Activated naive CD8-positive, alpha-beta T cell treated with anti-CD3 and anti-CD28 coated beads, Interleukin-2, amount 50 U/mL, for 24 hours (primary cell): ENCODE results near the gene PELO.
"Not testable (repeated sequence)": the region's sequence is repeated elsewhere in the genome, so short reads cannot be mapped to it uniquely, and the experiment has no call there.

Experiments used
- ATAC-seq: fragments of 150-1000 bp; cut with Tn5 transposase; one replicate; pipeline ENCODE4 v1.10.0; 2021
- DNase-seq: peaks from one replicate; pipeline ENCODE4 v3.0.0; 2021
- H3K27ac Mint-ChIP-seq: one replicate; pipeline ENCODE4 v1.8.0; 2021; ENCODE audit warnings: mild to moderate bottlenecking, mixed read lengths
- H3K27me3 Mint-ChIP-seq: one replicate; pipeline ENCODE4 v1.8.0; 2021; ENCODE audit warnings: mixed read lengths
- H3K36me3 Mint-ChIP-seq: one replicate; pipeline ENCODE4 v1.8.0; 2021; ENCODE audit warnings: low read depth, mixed read lengths
- H3K4me1 Mint-ChIP-seq: one replicate; pipeline ENCODE4 v1.8.0; 2021; ENCODE audit warnings: mixed read lengths
- H3K4me3 Mint-ChIP-seq: one replicate; pipeline ENCODE4 v1.8.0; 2021; ENCODE audit warnings: mild to moderate bottlenecking, moderate library complexity, mixed read lengths
- H3K9me3 Mint-ChIP-seq: one replicate; pipeline ENCODE4 v1.8.0; 2021; ENCODE audit warnings: mixed read lengths

Gene PELO

GRCh38 chr5:52787600-52788504, at the start of gene PELO, which contains the start of gene ITGA1:
PELO (plus strand) TSS chr5:52787916; CDS start chr5:52800395, 12,479 bp downstream.
ITGA1 (plus strand) TSS chr5:52787916; CDS start chr5:52788354, 438 bp downstream.
- Mint-ChIP-seq H3K4me1 (peaks cover 43% of the 10 kb centered on the region), H3K9me3 (no peaks in the 10 kb centered on the region), H3K36me3 (no peaks in the 10 kb centered on the region), H3K27me3 (peaks cover 5% of the 10 kb centered on the region), H3K4me3 (peak within 1 kb of the TSS; percentile 87), H3K27ac (peak within 1 kb of the TSS; percentile 70)
- DNase-seq: peak; percentile 71
- peak; percentile 88 for ATAC-seq

GRCh38 chr5:52738095-52738506, 49.6 kb upstream of the PELO start:
- Mint-ChIP-seq H3K27me3 (no peaks in the 10 kb centered on the region), H3K4me3 (peak overlapping the region; percentile 0), H3K4me1 (peaks cover 46% of the 10 kb centered on the region), H3K27ac (peak overlapping the region; percentile 5), H3K9me3 (no peaks in the 10 kb centered on the region), H3K36me3 (peaks cover 2% of the 10 kb centered on the region)
- DNase-seq: no peak
- peak; percentile 82 for ATAC-seq

GRCh38 chr5:52740007-52740406, 47.7 kb upstream of the PELO start:
- no peaks in the 10 kb centered on the region for H3K9me3 Mint-ChIP-seq
- H3K27me3 Mint-ChIP-seq: no peaks in the 10 kb centered on the region
- peaks cover 2% of the 10 kb centered on the region for H3K36me3 Mint-ChIP-seq
- peaks cover 64% of the 10 kb centered on the region for H3K4me1 Mint-ChIP-seq
- DNase-seq (no peak), ATAC-seq (no peak)
- H3K4me3 Mint-ChIP-seq: no peak overlapping the region
- H3K27ac Mint-ChIP-seq: no peak overlapping the region

GRCh38 chr5:52743012-52743411, 44.7 kb upstream of the PELO start:
- H3K4me1 Mint-ChIP-seq: peaks cover 67% of the 10 kb centered on the region
- H3K4me3 Mint-ChIP-seq: peak overlapping the region; percentile 12
- peak overlapping the region; percentile 83 for H3K27ac Mint-ChIP-seq
- no peak for DNase-seq
- peak; percentile 48 for ATAC-seq
- H3K9me3 Mint-ChIP-seq: no peaks in the 10 kb centered on the region
- H3K36me3 Mint-ChIP-seq: peaks cover 2% of the 10 kb centered on the region
- no peaks in the 10 kb centered on the region for H3K27me3 Mint-ChIP-seq

- ATAC-seq (peak; percentile 22), DNase-seq (no peak)
- Mint-ChIP-seq H3K36me3 (peaks cover 2% of the 10 kb centered on the region), H3K27me3 (no peaks in the 10 kb centered on the region), H3K27ac (peak overlapping the region; percentile 83), H3K9me3 (no peaks in the 10 kb centered on the region), H3K4me3 (peak overlapping the region; percentile 12), H3K4me1 (peaks cover 67% of the 10 kb centered on the region)
Observed at GRCh38 chr5:52743529-52743928, 44.2 kb upstream of the PELO start.

- H3K27ac Mint-ChIP-seq: peak overlapping the region; percentile 83
- no peaks in the 10 kb centered on the region for H3K9me3 Mint-ChIP-seq
- no peaks in the 10 kb centered on the region for H3K27me3 Mint-ChIP-seq
- DNase-seq: peak; percentile 31
- peak; percentile 94 for ATAC-seq
- peak overlapping the region; percentile 22 for H3K4me3 Mint-ChIP-seq
- peaks cover 2% of the 10 kb centered on the region for H3K36me3 Mint-ChIP-seq
- H3K4me1 Mint-ChIP-seq: peaks cover 67% of the 10 kb centered on the region
Observed at GRCh38 chr5:52743970-52744369, 43.7 kb upstream of the PELO start.

- DNase-seq, H3K27me3 Mint-ChIP-seq, H3K36me3 Mint-ChIP-seq, H3K4me3 Mint-ChIP-seq, H3K9me3 Mint-ChIP-seq: not testable (repeated sequence)
- Mint-ChIP-seq H3K4me1 (peaks cover 68% of the 10 kb centered on the region), H3K27ac (peak overlapping the region; percentile 53)
- peak; percentile 38 for ATAC-seq
Observed at GRCh38 chr5:52744867-52745458, 42.8 kb upstream of the PELO start.

- H3K9me3 Mint-ChIP-seq: no peaks in the 10 kb centered on the region
- DNase-seq (no peak), ATAC-seq (no peak)
- H3K36me3 Mint-ChIP-seq: no peaks in the 10 kb centered on the region
- peaks cover 63% of the 10 kb centered on the region for H3K4me1 Mint-ChIP-seq
- no peak overlapping the region for H3K4me3 Mint-ChIP-seq
- no peaks in the 10 kb centered on the region for H3K27me3 Mint-ChIP-seq
- H3K27ac Mint-ChIP-seq: no peak overlapping the region
Observed at GRCh38 chr5:52746539-52746938, 41.2 kb upstream of the PELO start.

GRCh38 chr5:52748590-52748989, 39.1 kb upstream of the PELO start:
- no peaks in the 10 kb centered on the region for H3K9me3 Mint-ChIP-seq
- peak overlapping the region; percentile 23 for H3K27ac Mint-ChIP-seq
- ATAC-seq (peak; percentile 44), DNase-seq (no peak)
- H3K36me3 Mint-ChIP-seq: no peaks in the 10 kb centered on the region
- H3K4me1 Mint-ChIP-seq: peaks cover 44% of the 10 kb centered on the region
- no peak overlapping the region for H3K4me3 Mint-ChIP-seq
- no peaks in the 10 kb centered on the region for H3K27me3 Mint-ChIP-seq

GRCh38 chr5:52749666-52750065, 38.0 kb upstream of the PELO start:
- no peak overlapping the region for H3K27ac Mint-ChIP-seq
- ATAC-seq: no peak
- DNase-seq: no peak
- no peaks in the 10 kb centered on the region for H3K9me3 Mint-ChIP-seq
- peaks cover 33% of the 10 kb centered on the region for H3K4me1 Mint-ChIP-seq
- H3K36me3 Mint-ChIP-seq: no peaks in the 10 kb centered on the region
- no peak overlapping the region for H3K4me3 Mint-ChIP-seq
- no peaks in the 10 kb centered on the region for H3K27me3 Mint-ChIP-seq

- no peak for ATAC-seq
Observed at GRCh38 chr5:52751137-52751536, 36.6 kb upstream of the PELO start.

GRCh38 chr5:52754051-52754450, 33.7 kb upstream of the PELO start:
- Mint-ChIP-seq H3K36me3 (no peaks in the 10 kb centered on the region), H3K9me3 (no peaks in the 10 kb centered on the region), H3K4me3 (no peak overlapping the region), H3K27ac (no peak overlapping the region), H3K4me1 (peaks cover 7% of the 10 kb centered on the region), H3K27me3 (no peaks in the 10 kb centered on the region)
- ATAC-seq (no peak), DNase-seq (no peak)

More at GRCh38 chr5:52751137-52751536, 36.6 kb upstream of the PELO start:
- Mint-ChIP-seq H3K36me3 (no peaks in the 10 kb centered on the region), H3K27me3 (no peaks in the 10 kb centered on the region), H3K9me3 (no peaks in the 10 kb centered on the region), H3K27ac (no peak overlapping the region), H3K4me3 (no peak overlapping the region), H3K4me1 (peaks cover 20% of the 10 kb centered on the region)
- DNase-seq: no peak

- Mint-ChIP-seq H3K27me3 (no peaks in the 10 kb centered on the region), H3K9me3 (peaks cover 15% of the 10 kb centered on the region), H3K36me3 (peaks cover 8% of the 10 kb centered on the region), H3K27ac (no peak overlapping the region), H3K4me1 (peaks cover 18% of the 10 kb centered on the region), H3K4me3 (no peak overlapping the region)
- no peak for ATAC-seq
- no peak for DNase-seq
Observed at GRCh38 chr5:52757527-52757926, 30.2 kb upstream of the PELO start.

- Mint-ChIP-seq H3K27ac (no peak overlapping the region), H3K9me3 (peaks cover 15% of the 10 kb centered on the region), H3K4me3 (no peak overlapping the region), H3K27me3 (no peaks in the 10 kb centered on the region), H3K36me3 (peaks cover 8% of the 10 kb centered on the region), H3K4me1 (peaks cover 18% of the 10 kb centered on the region)
- no peak for ATAC-seq
- no peak for DNase-seq
Observed at GRCh38 chr5:52758014-52758413, 29.7 kb upstream of the PELO start.

GRCh38 chr5:52759331-52759730, 28.4 kb upstream of the PELO start:
- Mint-ChIP-seq H3K27ac (no peak overlapping the region), H3K9me3 (peaks cover 22% of the 10 kb centered on the region), H3K4me1 (peaks cover 26% of the 10 kb centered on the region), H3K4me3 (no peak overlapping the region), H3K27me3 (no peaks in the 10 kb centered on the region), H3K36me3 (peaks cover 8% of the 10 kb centered on the region)
- no peak for ATAC-seq
- no peak for DNase-seq
